Endodermal cell (in vitro differentiated cells): Measurements from ENCODE around the gene CALM3. TPM values are rescaled to one million over a fixed set of nuclear protein-coding genes. Genes with fewer than 3 reads are reported as not detected.

Experiments used
- DNase-seq: peaks from one replicate; pipeline ENCODE4 v3.0.0-alpha.2; 2017
- H3K27ac ChIP-seq: 2 replicates; pipeline ENCODE4 v1.5.1; 2013; ENCODE audit warnings: mild to moderate bottlenecking, low read depth, low read length, moderate library complexity
- H3K27me3 ChIP-seq: 2 replicates; pipeline ENCODE4 v1.6.1; 2013; ENCODE audit warnings: mild to moderate bottlenecking, low read length, moderate library complexity; ENCODE audit not compliant: insufficient read depth, control insufficient read depth, poor library complexity, severe bottlenecking
- H3K36me3 ChIP-seq: 2 replicates; pipeline ENCODE4 v1.7.0; 2013; ENCODE audit warnings: mild to moderate bottlenecking, low read length, moderate library complexity; ENCODE audit not compliant: control insufficient read depth, insufficient read depth
- H3K4me1 ChIP-seq: one replicate; pipeline ENCODE4 v1.7.0; 2013; ENCODE audit warnings: low read length; ENCODE audit not compliant: control insufficient read depth, insufficient read depth
- H3K4me3 ChIP-seq: 2 replicates; pipeline ENCODE4 v1.5.1; 2013; ENCODE audit warnings: mild to moderate bottlenecking, low read length, moderate library complexity
- H3K9ac ChIP-seq: 2 replicates; pipeline ENCODE4 v1.6.1; 2013; ENCODE audit warnings: mild to moderate bottlenecking, low read length, moderate library complexity; ENCODE audit not compliant: poor library complexity, severe bottlenecking; ENCODE audit errors: extremely low read depth
- H3K9me3 ChIP-seq: 2 replicates; pipeline ENCODE4 v1.6.1; 2013; ENCODE audit warnings: mild to moderate bottlenecking, low read length, moderate library complexity; ENCODE audit not compliant: control insufficient read depth
- H3K27ac Mint-ChIP-seq: 2 replicates; pipeline ENCODE4 v1.8.0; 2020; ENCODE audit warnings: mixed read lengths
- H3K27me3 Mint-ChIP-seq: 2 replicates; pipeline ENCODE4 v1.8.0; 2021; ENCODE audit warnings: mild to moderate bottlenecking, mixed read lengths; ENCODE audit not compliant: insufficient read depth
- H3K36me3 Mint-ChIP-seq: 2 replicates; pipeline ENCODE4 v1.8.0; 2020; ENCODE audit warnings: low read depth, mixed read lengths
- H3K4me1 Mint-ChIP-seq: 2 replicates; pipeline ENCODE4 v1.8.0; 2020; ENCODE audit warnings: mixed read lengths
- H3K4me3 Mint-ChIP-seq: 2 replicates; pipeline ENCODE4 v1.8.0; 2020; ENCODE audit warnings: mild to moderate bottlenecking, moderate library complexity, mixed read lengths
- H3K9me3 Mint-ChIP-seq: 2 replicates; pipeline ENCODE4 v1.8.0; 2020; ENCODE audit warnings: mild to moderate bottlenecking, mixed read lengths
- WGBS, 2 experiments: methylation state at CpG; one replicate each; pipeline versions ENCODE4 v1.1.5 to v1.1.7; 2013; ENCODE audit warnings: missing lambda C conversion rate in 2 of 2, mixed read lengths in 1 of 2; ENCODE audit not compliant: insufficient coverage in 1 of 2, insufficient read length in 1 of 2; 5-methylcytosine and 5-hydroxymethylcytosine counted together
- total RNA-seq, 2 donors: library from RNA; stranded (reverse); fragmentation: NEBNext Ultra II Directional in 1 of 2; extraction: Animal tissue kit (Norgen Biotek cat#: 25700) in 1 of 2; gene quantifications; 2 replicates in 1 of 2; 3 replicates in 1 of 2; pipeline ENCODE4 v1.2.1, GENCODE V29; 2021
- TF ChIP-seq, protein P1 (sequence below): fragments of 200-600 bp; sonication (generic); conservative IDR thresholded peaks from 2 replicates; pipeline ENCODE4 v1.5.0; 2021; ENCODE audit warnings: antibody characterized with exemption, mild to moderate bottlenecking

Gene CALM3
- total RNA-seq, 2 donors from 2014 or later: 564 to 573 TPM

- DNase-seq: peak; percentile 43
- H3K4me3 Mint-ChIP-seq: peak overlapping the region; percentile 93
- H3K27ac Mint-ChIP-seq: peak overlapping the region; percentile 86
- peaks cover 34% of the 10 kb centered on the region for H3K36me3 Mint-ChIP-seq
- TF ChIP-seq, protein P1, sequence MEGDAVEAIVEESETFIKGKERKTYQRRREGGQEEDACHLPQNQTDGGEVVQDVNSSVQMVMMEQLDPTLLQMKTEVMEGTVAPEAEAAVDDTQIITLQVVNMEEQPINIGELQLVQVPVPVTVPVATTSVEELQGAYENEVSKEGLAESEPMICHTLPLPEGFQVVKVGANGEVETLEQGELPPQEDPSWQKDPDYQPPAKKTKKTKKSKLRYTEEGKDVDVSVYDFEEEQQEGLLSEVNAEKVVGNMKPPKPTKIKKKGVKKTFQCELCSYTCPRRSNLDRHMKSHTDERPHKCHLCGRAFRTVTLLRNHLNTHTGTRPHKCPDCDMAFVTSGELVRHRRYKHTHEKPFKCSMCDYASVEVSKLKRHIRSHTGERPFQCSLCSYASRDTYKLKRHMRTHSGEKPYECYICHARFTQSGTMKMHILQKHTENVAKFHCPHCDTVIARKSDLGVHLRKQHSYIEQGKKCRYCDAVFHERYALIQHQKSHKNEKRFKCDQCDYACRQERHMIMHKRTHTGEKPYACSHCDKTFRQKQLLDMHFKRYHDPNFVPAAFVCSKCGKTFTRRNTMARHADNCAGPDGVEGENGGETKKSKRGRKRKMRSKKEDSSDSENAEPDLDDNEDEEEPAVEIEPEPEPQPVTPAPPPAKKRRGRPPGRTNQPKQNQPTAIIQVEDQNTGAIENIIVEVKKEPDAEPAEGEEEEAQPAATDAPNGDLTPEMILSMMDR: no peak
- H3K27ac ChIP-seq: no peak overlapping the region
- H3K36me3 ChIP-seq: peaks cover 47% of the 10 kb centered on the region
- peaks cover 2% of the 10 kb centered on the region for H3K9me3 Mint-ChIP-seq
- H3K9me3 ChIP-seq: peaks cover 12% of the 10 kb centered on the region
- peaks cover 12% of the 10 kb centered on the region for H3K4me1 ChIP-seq
- peak overlapping the region; percentile 8 for H3K9ac ChIP-seq
- H3K4me3 ChIP-seq: peak overlapping the region; percentile 99
- no peaks in the 10 kb centered on the region for H3K27me3 Mint-ChIP-seq
- no peaks in the 10 kb centered on the region for H3K27me3 ChIP-seq
- WGBS, 2 experiments: 85 to 91% methylated on average over 6 to 9 of the region's 9 CpGs
- H3K4me1 Mint-ChIP-seq: peaks cover 19% of the 10 kb centered on the region
These were observed 2.7 kb downstream of the CALM3 start for GRCh38 chr19:46603752-46604231.

GRCh38 chr19:46604781-46605355 lies 3.7 kb downstream of the CALM3 start:
- H3K27me3 Mint-ChIP-seq: no peaks in the 10 kb centered on the region
- WGBS, 2 experiments: 89 to 94% methylated on average over 11 to 13 of the region's 13 CpGs
- H3K9me3 Mint-ChIP-seq: peaks cover under 1% of the 10 kb centered on the region
- DNase-seq: peak; percentile 41
- Histone ChIP-seq H3K36me3 (peaks cover 56% of the 10 kb centered on the region), H3K27me3 (no peaks in the 10 kb centered on the region), H3K9me3 (peaks cover 4% of the 10 kb centered on the region), H3K4me3 (no peak overlapping the region), H3K9ac (no peak overlapping the region), H3K4me1 (peaks cover 12% of the 10 kb centered on the region), H3K27ac (no peak overlapping the region)
- TF ChIP-seq, protein P1: no peak
- peaks cover 19% of the 10 kb centered on the region for H3K4me1 Mint-ChIP-seq
- H3K4me3 Mint-ChIP-seq: no peak overlapping the region
- H3K36me3 Mint-ChIP-seq: peaks cover 45% of the 10 kb centered on the region
- H3K27ac Mint-ChIP-seq: no peak overlapping the region

DNA sequence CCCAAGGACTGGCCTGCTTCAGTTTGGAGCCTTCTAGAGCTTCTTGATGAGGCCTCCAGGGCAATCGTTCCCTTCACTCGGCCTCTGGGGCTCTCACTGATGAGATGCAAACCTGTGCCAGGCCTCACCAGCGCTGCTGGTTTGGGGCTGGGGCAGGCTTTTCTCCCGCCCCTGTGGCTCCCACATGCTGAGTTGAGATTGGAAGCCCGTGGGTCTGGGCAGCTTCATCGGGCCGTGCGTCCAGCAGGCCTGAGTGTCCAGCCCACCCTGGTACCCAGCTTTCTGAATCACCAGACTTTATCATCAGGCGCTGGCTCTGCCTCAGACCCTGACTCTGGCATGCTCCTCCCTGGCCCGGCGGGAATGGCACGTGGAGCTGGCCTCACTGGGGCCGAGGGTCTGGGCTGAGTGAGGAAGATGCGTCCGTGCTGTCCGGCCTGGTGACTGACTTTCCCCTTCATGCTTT lies 4.3 kb downstream of the CALM3 start:
- no peaks in the 10 kb centered on the region for H3K27me3 ChIP-seq
- H3K9me3 ChIP-seq: no peaks in the 10 kb centered on the region
- Mint-ChIP-seq H3K27me3 (no peaks in the 10 kb centered on the region), H3K4me3 (no peak overlapping the region), H3K9me3 (no peaks in the 10 kb centered on the region), H3K36me3 (peaks cover 48% of the 10 kb centered on the region), H3K27ac (no peak overlapping the region), H3K4me1 (peaks cover 19% of the 10 kb centered on the region)
- H3K4me1 ChIP-seq: peaks cover 12% of the 10 kb centered on the region
- TF ChIP-seq, protein P1: no peak
- 93 to 95% methylated on average over 11 to 16 of the region's 16 CpGs for WGBS, 2 experiments
- no peak overlapping the region for H3K4me3 ChIP-seq
- peaks cover 56% of the 10 kb centered on the region for H3K36me3 ChIP-seq
- peak; percentile 30 for DNase-seq
- no peak overlapping the region for H3K27ac ChIP-seq
- no peak overlapping the region for H3K9ac ChIP-seq
